Measurements from ENCODE around the gene RRAS. TPM values are rescaled to one million over a fixed set of nuclear protein-coding genes. Genes with fewer than 3 reads are reported as not detected.

RRAS gene
- polyA plus RNA-seq, 1 experiment = 64.2 TPM

DNA sequence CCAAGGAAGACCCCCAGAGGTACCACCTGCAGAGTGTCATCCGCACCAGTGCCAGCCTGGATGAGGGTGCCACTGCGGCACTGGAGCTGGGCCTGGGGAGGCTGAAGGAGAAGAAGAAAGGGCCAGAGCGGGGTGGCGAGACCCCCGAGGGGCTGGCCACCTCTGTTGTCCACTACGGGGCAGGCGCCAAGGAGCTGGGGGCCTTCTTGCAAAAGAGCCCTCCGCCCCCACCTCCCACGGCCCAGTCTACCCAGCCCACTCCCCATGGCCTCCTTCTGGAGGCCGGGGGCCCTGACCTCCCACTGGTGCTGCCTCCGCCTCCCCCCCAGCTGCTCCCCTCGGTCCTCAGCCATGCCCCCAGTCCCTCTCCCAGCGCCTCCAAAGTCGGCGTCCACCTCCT, 43.5 kb downstream of the RRAS start:
- no peak for DNase-seq (ENCODE audit: low read depth, low spot score)

DNA sequence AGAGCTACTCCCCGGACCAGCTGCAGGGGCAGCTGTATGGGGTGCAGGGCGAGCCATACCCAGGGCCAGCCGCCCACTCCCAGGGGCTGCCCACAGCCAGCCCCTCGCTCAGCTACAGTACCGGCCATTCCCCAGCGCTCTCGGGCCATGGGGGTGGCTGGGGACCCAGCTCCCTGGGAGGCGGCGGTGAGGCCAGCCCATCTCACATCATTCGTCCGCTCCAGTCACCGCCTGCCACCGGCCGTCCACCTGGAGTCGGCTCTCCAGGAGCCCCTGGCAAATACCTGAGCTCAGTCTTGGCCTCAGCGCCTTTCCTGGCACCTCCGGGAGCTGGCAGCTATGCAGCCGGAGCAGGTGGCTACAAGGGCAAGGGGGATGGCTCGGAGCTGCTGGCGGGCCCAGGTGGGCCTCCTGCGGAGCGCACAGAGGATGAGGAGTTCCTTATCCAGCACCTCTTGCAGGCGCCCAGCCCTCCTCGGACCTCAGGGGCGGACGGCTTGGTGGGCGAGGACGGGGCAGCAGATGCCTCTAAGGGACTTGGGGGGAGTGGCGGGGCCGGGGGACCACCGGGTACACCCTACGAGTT, 44.0 kb downstream of the RRAS start:
- Histone ChIP-seq H3K27me3 (ENCODE audit: control insufficient read depth, insufficient read depth, low read length) (no peaks in the 10 kb centered on the region), H3K4me3 (ENCODE audit: low read depth, low read length) (no peak overlapping the region), H3K9me3 (ENCODE audit: control insufficient read depth, insufficient read depth, low read length) (no peaks in the 10 kb centered on the region; the same call in 1 of the 2 replicates), H3K27ac (ENCODE audit: low read depth, low read length) (no peak overlapping the region)
- POLR2A ChIA-PET = no interaction called here
- TF ChIP-seq, protein P1, sequence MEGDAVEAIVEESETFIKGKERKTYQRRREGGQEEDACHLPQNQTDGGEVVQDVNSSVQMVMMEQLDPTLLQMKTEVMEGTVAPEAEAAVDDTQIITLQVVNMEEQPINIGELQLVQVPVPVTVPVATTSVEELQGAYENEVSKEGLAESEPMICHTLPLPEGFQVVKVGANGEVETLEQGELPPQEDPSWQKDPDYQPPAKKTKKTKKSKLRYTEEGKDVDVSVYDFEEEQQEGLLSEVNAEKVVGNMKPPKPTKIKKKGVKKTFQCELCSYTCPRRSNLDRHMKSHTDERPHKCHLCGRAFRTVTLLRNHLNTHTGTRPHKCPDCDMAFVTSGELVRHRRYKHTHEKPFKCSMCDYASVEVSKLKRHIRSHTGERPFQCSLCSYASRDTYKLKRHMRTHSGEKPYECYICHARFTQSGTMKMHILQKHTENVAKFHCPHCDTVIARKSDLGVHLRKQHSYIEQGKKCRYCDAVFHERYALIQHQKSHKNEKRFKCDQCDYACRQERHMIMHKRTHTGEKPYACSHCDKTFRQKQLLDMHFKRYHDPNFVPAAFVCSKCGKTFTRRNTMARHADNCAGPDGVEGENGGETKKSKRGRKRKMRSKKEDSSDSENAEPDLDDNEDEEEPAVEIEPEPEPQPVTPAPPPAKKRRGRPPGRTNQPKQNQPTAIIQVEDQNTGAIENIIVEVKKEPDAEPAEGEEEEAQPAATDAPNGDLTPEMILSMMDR (IDR thresholded peaks at IDR 0.05; ENCODE audit: low read depth, low read length) = no peak
- DNase-seq (ENCODE audit: low read depth, low spot score) = no peak
- CTCF ChIA-PET = no interaction called here

More for the DNA sequence above, 43.5 kb downstream of the RRAS start:
- Histone ChIP-seq H3K27me3 (ENCODE audit: control insufficient read depth, insufficient read depth, low read length) (no peaks in the 10 kb centered on the region), H3K9me3 (ENCODE audit: control insufficient read depth, insufficient read depth, low read length) (no peaks in the 10 kb centered on the region; the same call in 1 of the 2 replicates), H3K27ac (ENCODE audit: low read depth, low read length) (no peak overlapping the region), H3K4me3 (ENCODE audit: low read depth, low read length) (no peak overlapping the region)
- TF ChIP-seq, protein P1 (IDR thresholded peaks at IDR 0.05; ENCODE audit: low read depth, low read length) = no peak
- CTCF ChIA-PET = no interaction called here
- POLR2A ChIA-PET = no interaction called here

DNA sequence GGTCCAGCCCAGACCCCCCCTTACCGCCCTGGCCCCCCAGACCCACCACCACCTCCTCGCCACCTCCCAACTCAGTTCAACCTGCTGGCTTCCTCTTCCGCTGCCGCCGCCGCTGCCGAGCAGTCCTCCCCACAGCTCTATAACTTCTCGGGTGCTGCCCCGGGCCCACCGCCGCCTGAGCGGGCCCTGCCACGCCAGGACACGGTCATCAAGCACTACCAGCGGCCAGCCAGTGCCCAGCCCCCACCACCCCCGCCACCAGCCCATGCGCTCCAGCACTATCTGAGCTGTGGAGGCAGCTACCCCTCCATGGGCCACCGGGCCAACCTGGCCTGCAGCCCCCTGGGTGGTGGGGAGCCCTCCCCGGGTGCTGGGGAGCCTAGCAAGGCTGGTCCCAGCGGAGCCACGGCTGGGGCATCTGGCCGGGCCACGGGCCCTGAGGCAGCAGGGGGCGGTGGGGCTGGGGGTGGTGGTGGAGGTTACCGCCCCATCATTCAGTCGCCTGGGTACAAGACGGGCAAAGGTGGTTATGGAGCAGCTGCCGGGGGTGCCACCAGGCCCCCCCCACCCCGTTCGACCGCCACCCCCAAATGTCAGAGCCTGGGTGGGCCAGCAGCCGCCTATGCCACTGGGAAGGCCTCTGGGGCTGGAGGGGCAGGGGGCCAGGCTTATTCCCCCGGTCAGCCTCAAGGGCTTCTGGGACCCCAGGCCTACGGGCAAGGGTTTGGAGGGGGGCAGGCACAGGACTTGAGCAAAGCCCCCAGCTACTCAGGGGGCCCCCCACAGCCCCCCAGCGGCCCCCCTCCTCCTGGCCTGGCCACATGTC, 44.7 kb downstream of the RRAS start:
- no peak for DNase-seq (ENCODE audit: low read depth, low spot score)
- H3K27me3 ChIP-seq (ENCODE audit: control insufficient read depth, insufficient read depth, low read length) = no peaks in the 10 kb centered on the region
- CTCF ChIA-PET = interaction anchor here (1.3 kb wide), 1 partner anchor 25 kb away, joined by 4 read pairs; no protein-coding TSS in a partner anchor
- POLR2A ChIA-PET = no interaction called here
- no peak overlapping the region for H3K27ac ChIP-seq (ENCODE audit: low read depth, low read length)
- TF ChIP-seq, protein P1 (IDR thresholded peaks at IDR 0.05; ENCODE audit: low read depth, low read length) = no peak
- H3K4me3 ChIP-seq (ENCODE audit: low read depth, low read length) = no peak overlapping the region
- no peaks in the 10 kb centered on the region; the same call in 1 of the 2 replicates for H3K9me3 ChIP-seq (ENCODE audit: control insufficient read depth, insufficient read depth, low read length)

DNA sequence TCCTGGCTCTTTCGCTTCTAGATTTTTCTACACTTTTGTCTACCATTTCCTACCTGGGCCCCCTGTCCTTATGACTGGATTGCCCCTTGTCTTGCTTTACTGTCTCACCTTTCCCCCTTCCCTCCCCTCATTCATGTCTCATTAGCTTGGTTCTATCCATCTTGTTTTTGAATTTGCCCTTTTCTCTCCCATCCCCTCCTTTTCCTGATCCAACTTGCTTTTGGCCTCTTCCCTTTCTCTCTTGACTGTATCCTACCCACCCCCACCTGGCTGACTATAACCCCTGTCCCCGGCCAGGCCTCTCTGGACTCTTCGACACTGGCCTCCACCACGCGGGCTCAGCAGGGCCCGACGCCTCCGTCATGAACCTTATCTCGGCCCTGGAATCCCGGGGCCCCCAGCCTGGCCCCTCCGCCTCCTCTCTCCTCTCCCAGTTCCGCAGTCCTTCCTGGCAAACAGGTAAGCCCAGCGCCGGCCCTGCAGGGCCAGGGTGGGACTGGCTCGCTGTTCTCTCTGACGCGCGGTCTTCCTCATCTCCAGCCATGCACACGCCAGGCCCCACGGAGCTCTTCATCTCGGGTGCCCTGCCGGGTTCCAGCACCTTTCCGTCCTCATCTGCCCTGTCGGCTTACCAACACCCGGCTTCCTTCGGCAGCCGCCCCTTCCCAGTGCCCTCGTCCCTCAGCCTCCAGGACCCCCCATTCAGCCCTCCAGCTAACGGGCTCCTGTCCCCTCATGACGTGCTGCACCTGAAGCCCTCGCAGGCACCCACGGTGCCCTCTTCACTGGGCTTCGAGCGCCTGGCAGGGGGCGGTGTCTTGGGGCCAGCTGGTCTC, 45.6 kb downstream of the RRAS start:
- POLR2A ChIA-PET = interaction anchor here (1.1 kb wide), 1 partner anchor 14 kb away, joined by 3 read pairs; the partner anchor contains the start of gene NOSIP
- H3K27ac ChIP-seq (ENCODE audit: low read depth, low read length) = no peak overlapping the region
- CTCF ChIA-PET = interaction anchor here (1.3 kb wide), 1 partner anchor 24 kb away, joined by 4 read pairs; no protein-coding TSS in a partner anchor

More for the DNA sequence above, 45.6 kb downstream of the RRAS start:
- DNase-seq (ENCODE audit: low read depth, low spot score) = no peak
- TF ChIP-seq, protein P1 (IDR thresholded peaks at IDR 0.05; ENCODE audit: low read depth, low read length) = no peak
- H3K27me3 ChIP-seq (ENCODE audit: control insufficient read depth, insufficient read depth, low read length) = no peaks in the 10 kb centered on the region
- H3K9me3 ChIP-seq (ENCODE audit: control insufficient read depth, insufficient read depth, low read length) = no peaks in the 10 kb centered on the region; the same call in 1 of the 2 replicates
- H3K4me3 ChIP-seq (ENCODE audit: low read depth, low read length) = no peak overlapping the region

Measured in AG04450 (cell line).